Mesendoderm (in vitro differentiated cells): ENCODE data around the gene ZCCHC9.

Experiments used
- DNase-seq: peaks from one replicate; pipeline ENCODE4 v3.0.0; 2013
- H2AK5ac ChIP-seq: 2 replicates; pipeline ENCODE4 v1.6.1; 2013; ENCODE audit warnings: low read length, inconsistent platforms
- H2BK120ac ChIP-seq: 2 replicates; pipeline ENCODE4 v1.6.1; 2013; ENCODE audit warnings: low read depth, mild to moderate bottlenecking, low read length, moderate library complexity, mixed read lengths
- H2BK15ac ChIP-seq: replicated peaks from 2 replicates; pipeline ENCODE4 v1.6.1; 2013; ENCODE audit warnings: low read depth, mild to moderate bottlenecking, moderate library complexity
- H2BK5ac ChIP-seq: 2 replicates; pipeline ENCODE4 v1.6.1; 2013; ENCODE audit warnings: low read length, inconsistent platforms
- H3K18ac ChIP-seq: 2 replicates; pipeline ENCODE4 v1.6.1; 2013; ENCODE audit warnings: mild to moderate bottlenecking, low read length, mixed read lengths
- H3K23ac ChIP-seq: one replicate; pipeline ENCODE4 v1.6.1; 2013; ENCODE audit warnings: low read length
- H3K27ac ChIP-seq: 2 replicates; pipeline ENCODE4 v1.5.1; 2013; ENCODE audit warnings: low read depth, mild to moderate bottlenecking, inconsistent platforms, low read length, moderate library complexity
- H3K27me3 ChIP-seq: 2 replicates; pipeline ENCODE4 v1.6.1; 2013; ENCODE audit warnings: low read length, control low read depth, mild to moderate bottlenecking, inconsistent platforms; ENCODE audit not compliant: insufficient read depth, poor library complexity
- H3K36me3 ChIP-seq: 2 replicates; pipeline ENCODE4 v1.6.1; 2013; ENCODE audit warnings: low read length, inconsistent platforms; ENCODE audit not compliant: control insufficient read depth, insufficient read depth
- H3K4ac ChIP-seq: one replicate; pipeline ENCODE4 v1.6.1; 2013; ENCODE audit warnings: low read depth, mild to moderate bottlenecking, low read length, moderate library complexity
- H3K4me1 ChIP-seq: 2 replicates; pipeline ENCODE4 v1.6.1; 2013; ENCODE audit warnings: low read depth, low read length, inconsistent platforms; ENCODE audit not compliant: control insufficient read depth
- H3K4me2 ChIP-seq: 2 replicates; pipeline ENCODE4 v1.6.1; 2013; ENCODE audit warnings: low read length
- H3K4me3 ChIP-seq: 2 replicates; pipeline ENCODE4 v1.5.1; 2013; ENCODE audit warnings: mild to moderate bottlenecking, low read length
- H3K56ac ChIP-seq: one replicate; pipeline ENCODE4 v1.6.1; 2013; ENCODE audit warnings: low read length
- H3K79me1 ChIP-seq: 2 replicates; pipeline ENCODE4 v1.6.1; 2013; ENCODE audit warnings: low read length, inconsistent platforms
- H3K79me2 ChIP-seq: 2 replicates; pipeline ENCODE4 v1.6.1; 2013; ENCODE audit warnings: mild to moderate bottlenecking, low read length; ENCODE audit not compliant: control insufficient read depth, insufficient read depth
- H3K9ac ChIP-seq: 2 replicates; pipeline ENCODE4 v1.6.1; 2013; ENCODE audit warnings: low read length, inconsistent platforms
- H4K5ac ChIP-seq: one replicate; pipeline ENCODE4 v1.6.1; 2013; ENCODE audit warnings: low read length
- H4K8ac ChIP-seq: one replicate; pipeline ENCODE4 v1.6.1; 2013; ENCODE audit warnings: low read depth, mild to moderate bottlenecking, control low read depth, low read length, moderate library complexity
- WGBS: extraction: QIAGEN DNeasy Blood & Tissue Kit; methylation state at CpG from one replicate; pipeline ENCODE4 v1.1.7; 2013; ENCODE audit warnings: low lambda C conversion rate, missing lambda C conversion rate; ENCODE audit not compliant: insufficient coverage; ENCODE audit errors: extremely low coverage; 5-methylcytosine and 5-hydroxymethylcytosine counted together

The ZCCHC9 gene

GRCh38 chr5:81315830-81316229 lies 14.4 kb downstream of the ZCCHC9 start:
- H2AK5ac ChIP-seq, result no peak overlapping the region
- WGBS, result no CpG with 5 or more reads among the region's 4 CpGs
- H3K79me1 ChIP-seq, result no peaks in the 10 kb centered on the region
- H3K4me3 ChIP-seq, result no peak overlapping the region
- no peaks in the 10 kb centered on the region for H3K79me2 ChIP-seq
- H2BK120ac ChIP-seq, result no peak overlapping the region
- H2BK5ac ChIP-seq, result no peak overlapping the region
- no peak overlapping the region for H3K4ac ChIP-seq
- no peak for DNase-seq
- no peak overlapping the region for H4K8ac ChIP-seq
- no peaks in the 10 kb centered on the region for H3K4me1 ChIP-seq
- no peak overlapping the region for H3K27ac ChIP-seq
- H3K4me2 ChIP-seq, result no peak overlapping the region
- H3K23ac ChIP-seq, result no peak overlapping the region
- no peak overlapping the region for H3K18ac ChIP-seq
- H3K56ac ChIP-seq, result no peak overlapping the region
- no peaks in the 10 kb centered on the region for H3K36me3 ChIP-seq
- no peak overlapping the region for H2BK15ac ChIP-seq
- H4K5ac ChIP-seq, result no peak overlapping the region
- H3K9ac ChIP-seq, result no peak overlapping the region
- H3K27me3 ChIP-seq, result no peaks in the 10 kb centered on the region

GRCh38 chr5:81316571-81316970 lies 15.2 kb downstream of the ZCCHC9 start:
- Histone ChIP-seq H3K79me2 (no peaks in the 10 kb centered on the region), H2AK5ac (no peak overlapping the region), H4K8ac (no peak overlapping the region), H3K18ac (no peak overlapping the region), H3K36me3 (no peaks in the 10 kb centered on the region), H3K4me3 (no peak overlapping the region), H3K79me1 (no peaks in the 10 kb centered on the region), H3K9ac (no peak overlapping the region), H2BK5ac (no peak overlapping the region), H2BK15ac (no peak overlapping the region), H3K4me1 (no peaks in the 10 kb centered on the region), H3K56ac (no peak overlapping the region), H4K5ac (no peak overlapping the region), H3K27ac (no peak overlapping the region), H3K23ac (no peak overlapping the region), H3K4ac (no peak overlapping the region), H2BK120ac (no peak overlapping the region), H3K4me2 (no peak overlapping the region), H3K27me3 (no peaks in the 10 kb centered on the region)
- no peak for DNase-seq
- no CpG with 5 or more reads among the region's 2 CpGs for WGBS

- Histone ChIP-seq H3K56ac (no peak overlapping the region), H3K4me1 (no peaks in the 10 kb centered on the region), H3K4me3 (no peak overlapping the region), H3K4ac (no peak overlapping the region), H2BK5ac (no peak overlapping the region), H3K18ac (no peak overlapping the region), H2BK120ac (no peak overlapping the region), H3K27me3 (no peaks in the 10 kb centered on the region), H3K79me2 (no peaks in the 10 kb centered on the region), H4K5ac (no peak overlapping the region), H3K27ac (no peak overlapping the region), H3K23ac (no peak overlapping the region), H3K4me2 (no peak overlapping the region), H2BK15ac (no peak overlapping the region), H3K36me3 (no peaks in the 10 kb centered on the region), H4K8ac (no peak overlapping the region), H2AK5ac (no peak overlapping the region), H3K79me1 (no peaks in the 10 kb centered on the region), H3K9ac (no peak overlapping the region)
- WGBS, result no CpG with 5 or more reads among the region's 2 CpGs
- no peak for DNase-seq
Measured at GRCh38 chr5:81317536-81317935, 16.1 kb downstream of the ZCCHC9 start.

GRCh38 chr5:81326554-81326953 lies 25.2 kb downstream of the ZCCHC9 start:
- Histone ChIP-seq H2AK5ac (no peak overlapping the region), H3K4me3 (no peak overlapping the region), H3K4me1 (no peaks in the 10 kb centered on the region), H3K79me1 (no peaks in the 10 kb centered on the region), H3K79me2 (no peaks in the 10 kb centered on the region), H3K36me3 (no peaks in the 10 kb centered on the region), H3K4me2 (no peak overlapping the region), H3K18ac (no peak overlapping the region), H3K27ac (no peak overlapping the region), H3K23ac (no peak overlapping the region), H3K27me3 (no peaks in the 10 kb centered on the region), H2BK5ac (no peak overlapping the region), H2BK15ac (no peak overlapping the region), H3K9ac (no peak overlapping the region), H4K8ac (no peak overlapping the region), H2BK120ac (no peak overlapping the region), H3K56ac (no peak overlapping the region), H4K5ac (no peak overlapping the region), H3K4ac (no peak overlapping the region)
- no peak for DNase-seq
- no CpG with 5 or more reads among the region's 2 CpGs for WGBS

- no peaks in the 10 kb centered on the region for H3K4me1 ChIP-seq
- no peak overlapping the region for H3K4me2 ChIP-seq
- H3K27ac ChIP-seq, result no peak overlapping the region
- H2BK5ac ChIP-seq, result no peak overlapping the region
- H4K8ac ChIP-seq, result no peak overlapping the region
- no peak overlapping the region for H2BK15ac ChIP-seq
- no peaks in the 10 kb centered on the region for H3K79me1 ChIP-seq
- no peak overlapping the region for H2BK120ac ChIP-seq
- H3K23ac ChIP-seq, result no peak overlapping the region
- H3K18ac ChIP-seq, result no peak overlapping the region
- DNase-seq, result no peak
- no peaks in the 10 kb centered on the region for H3K79me2 ChIP-seq
- no peak overlapping the region for H4K5ac ChIP-seq
- no peak overlapping the region for H2AK5ac ChIP-seq
- H3K4ac ChIP-seq, result no peak overlapping the region
- H3K9ac ChIP-seq, result no peak overlapping the region
- WGBS, result no CpG with 5 or more reads among the region's 14 CpGs
- H3K36me3 ChIP-seq, result no peaks in the 10 kb centered on the region
- no peaks in the 10 kb centered on the region for H3K27me3 ChIP-seq
- H3K4me3 ChIP-seq, result no peak overlapping the region
- H3K56ac ChIP-seq, result no peak overlapping the region
Measured at GRCh38 chr5:81334304-81335061, 33.1 kb downstream of the ZCCHC9 start.

GRCh38 chr5:81335946-81336345 lies 34.6 kb downstream of the ZCCHC9 start:
- Histone ChIP-seq H3K36me3 (no peaks in the 10 kb centered on the region), H3K4ac (no peak overlapping the region), H2BK120ac (no peak overlapping the region), H3K4me2 (no peak overlapping the region), H2BK5ac (no peak overlapping the region), H4K8ac (no peak overlapping the region), H4K5ac (no peak overlapping the region), H3K9ac (no peak overlapping the region), H3K79me2 (no peaks in the 10 kb centered on the region), H3K18ac (no peak overlapping the region), H3K79me1 (no peaks in the 10 kb centered on the region), H2BK15ac (no peak overlapping the region), H3K4me3 (no peak overlapping the region), H3K56ac (no peak overlapping the region), H2AK5ac (no peak overlapping the region), H3K4me1 (no peaks in the 10 kb centered on the region), H3K23ac (no peak overlapping the region), H3K27ac (no peak overlapping the region), H3K27me3 (no peaks in the 10 kb centered on the region)
- no peak for DNase-seq
- WGBS, result no CpG with 5 or more reads among the region's 2 CpGs
